ENCODE measurements around the gene UVRAG.

UVRAG gene

DNA sequence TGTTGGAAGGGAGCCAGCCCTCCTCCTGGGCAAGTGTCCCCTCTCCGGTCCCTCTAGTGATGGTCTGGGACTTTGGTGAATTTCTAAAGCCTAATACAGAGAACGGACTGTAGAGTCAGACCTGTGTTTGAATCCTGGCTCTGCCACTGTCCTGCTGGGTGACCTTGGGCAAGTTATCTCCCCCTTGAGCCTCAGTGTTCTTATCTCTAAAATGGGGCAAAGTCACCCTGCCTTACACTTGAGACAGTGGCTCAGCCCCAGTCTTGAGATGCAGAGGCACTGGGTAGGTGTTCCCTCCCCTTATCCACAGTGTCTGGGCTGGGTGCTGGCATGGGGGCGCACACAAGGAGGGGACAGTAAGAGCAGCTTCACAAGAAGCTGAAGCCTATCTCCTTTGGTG lies 25.5 kb upstream of the UVRAG start:
- in situ Hi-C loops (cut with MboI; ENCODE audit: low sequenced_read_pairs, unreplicated experiment): no loop called here
- TF ChIP-seq, protein P1, sequence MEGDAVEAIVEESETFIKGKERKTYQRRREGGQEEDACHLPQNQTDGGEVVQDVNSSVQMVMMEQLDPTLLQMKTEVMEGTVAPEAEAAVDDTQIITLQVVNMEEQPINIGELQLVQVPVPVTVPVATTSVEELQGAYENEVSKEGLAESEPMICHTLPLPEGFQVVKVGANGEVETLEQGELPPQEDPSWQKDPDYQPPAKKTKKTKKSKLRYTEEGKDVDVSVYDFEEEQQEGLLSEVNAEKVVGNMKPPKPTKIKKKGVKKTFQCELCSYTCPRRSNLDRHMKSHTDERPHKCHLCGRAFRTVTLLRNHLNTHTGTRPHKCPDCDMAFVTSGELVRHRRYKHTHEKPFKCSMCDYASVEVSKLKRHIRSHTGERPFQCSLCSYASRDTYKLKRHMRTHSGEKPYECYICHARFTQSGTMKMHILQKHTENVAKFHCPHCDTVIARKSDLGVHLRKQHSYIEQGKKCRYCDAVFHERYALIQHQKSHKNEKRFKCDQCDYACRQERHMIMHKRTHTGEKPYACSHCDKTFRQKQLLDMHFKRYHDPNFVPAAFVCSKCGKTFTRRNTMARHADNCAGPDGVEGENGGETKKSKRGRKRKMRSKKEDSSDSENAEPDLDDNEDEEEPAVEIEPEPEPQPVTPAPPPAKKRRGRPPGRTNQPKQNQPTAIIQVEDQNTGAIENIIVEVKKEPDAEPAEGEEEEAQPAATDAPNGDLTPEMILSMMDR (IDR thresholded peaks at IDR 0.05; ENCODE audit: borderline replicate concordance, control extremely low read depth, extremely low read depth, insufficient read depth, missing control alignments): no peak
- no peak for DNase-seq (ENCODE audit: low spot score)

DNA sequence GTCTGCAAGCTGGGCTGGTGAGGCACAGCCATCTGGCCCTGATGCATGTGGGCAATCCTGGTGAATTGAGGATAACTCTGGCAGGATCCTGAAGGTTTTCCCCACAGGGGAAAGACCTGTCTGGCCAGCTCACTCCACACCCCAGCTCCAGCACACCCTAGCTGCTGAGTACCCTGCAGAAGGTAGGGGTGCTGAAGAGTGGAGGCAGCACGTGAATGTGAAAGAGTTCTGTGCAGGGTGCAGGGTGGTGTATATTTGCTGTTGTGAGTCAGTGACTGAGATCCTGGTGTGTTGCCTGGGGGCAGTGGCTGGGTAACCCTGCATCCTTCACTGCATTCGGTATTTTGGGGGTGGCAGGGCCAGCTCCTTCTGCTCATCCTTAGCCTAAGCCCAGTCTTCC lies 24.0 kb upstream of the UVRAG start:
- in situ Hi-C loops (cut with MboI; ENCODE audit: low sequenced_read_pairs, unreplicated experiment): no loop called here
- DNase-seq (ENCODE audit: low spot score): no peak
- TF ChIP-seq, protein P1 (IDR thresholded peaks at IDR 0.05; ENCODE audit: borderline replicate concordance, control extremely low read depth, extremely low read depth, insufficient read depth, missing control alignments): no peak

DNA sequence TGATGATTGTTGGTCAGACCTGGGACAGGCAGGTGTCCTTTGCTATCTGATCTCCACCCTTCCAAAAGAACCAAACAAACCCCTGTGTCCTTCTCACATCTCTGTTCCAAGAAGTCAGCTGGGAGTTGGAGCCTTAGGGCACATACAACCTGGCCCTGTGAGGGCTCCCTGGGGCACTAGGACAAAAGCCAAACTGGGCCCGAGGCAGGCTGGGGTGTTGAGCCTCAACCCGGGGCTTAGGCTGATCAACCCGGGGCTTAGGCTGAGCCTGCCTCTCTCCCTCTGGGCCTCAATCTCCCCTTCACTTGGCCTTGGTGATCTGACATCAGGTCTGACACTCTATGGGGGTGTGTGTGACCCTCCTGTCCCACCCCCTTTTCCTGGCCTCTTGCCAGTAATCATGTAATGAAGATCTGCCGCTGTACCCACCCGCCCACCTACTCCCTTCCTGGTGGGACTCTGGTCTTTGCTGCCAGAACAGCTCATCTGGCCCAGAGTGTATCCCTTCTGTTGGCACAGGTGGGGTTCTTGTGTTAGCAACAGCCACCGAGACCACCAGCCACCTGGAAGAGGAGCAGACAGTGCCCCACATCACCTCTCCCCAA lies 22.8 kb upstream of the UVRAG start:
- DNase-seq (ENCODE audit: low spot score): no peak
- in situ Hi-C loops (cut with MboI; ENCODE audit: low sequenced_read_pairs, unreplicated experiment): no loop called here
- TF ChIP-seq, protein P1 (IDR thresholded peaks at IDR 0.05; ENCODE audit: borderline replicate concordance, control extremely low read depth, extremely low read depth, insufficient read depth, missing control alignments): no peak

DNA sequence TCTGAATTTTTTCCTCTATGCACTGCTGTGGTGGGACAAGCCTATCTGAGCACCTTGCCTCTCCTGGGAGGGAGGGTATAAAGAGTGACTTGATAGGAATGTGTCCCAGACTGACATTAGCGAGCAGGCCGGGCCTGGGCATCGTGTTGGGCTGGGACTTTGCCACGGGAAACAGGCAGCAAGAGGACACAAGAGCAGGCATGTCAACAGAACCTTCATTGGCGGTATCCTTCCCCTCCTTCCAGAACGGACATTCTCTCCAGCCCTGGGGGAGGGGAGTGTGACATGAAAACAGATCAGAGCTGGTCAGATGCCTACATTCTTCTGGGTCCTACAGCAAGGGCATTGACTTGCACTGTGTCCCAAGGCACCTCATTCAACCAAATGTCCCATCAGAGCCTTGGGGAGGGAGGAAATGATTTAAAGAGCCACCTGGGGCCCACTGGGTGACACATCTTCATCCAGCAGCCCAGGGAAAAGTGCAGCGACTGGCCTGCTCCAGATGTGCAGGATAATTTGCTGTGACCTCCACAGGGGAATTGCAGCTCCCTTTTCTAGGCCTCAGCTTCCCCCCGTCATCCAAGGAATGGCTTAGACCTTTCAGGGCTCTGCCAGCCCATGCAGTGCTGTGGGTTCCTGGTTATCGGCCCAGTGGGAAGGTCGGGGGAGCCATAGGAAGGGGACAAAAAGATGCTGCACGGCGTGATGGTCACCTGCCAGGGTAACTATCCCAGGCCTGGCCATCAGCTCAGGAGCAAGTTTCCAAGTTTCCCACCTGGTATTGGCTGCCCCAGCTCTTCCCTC lies 21.8 kb upstream of the UVRAG start:
- in situ Hi-C loops (cut with MboI; ENCODE audit: low sequenced_read_pairs, unreplicated experiment): no loop called here
- TF ChIP-seq, protein P1 (IDR thresholded peaks at IDR 0.05; ENCODE audit: borderline replicate concordance, control extremely low read depth, extremely low read depth, insufficient read depth, missing control alignments): no peak
- DNase-seq (ENCODE audit: low spot score): no peak

DNA sequence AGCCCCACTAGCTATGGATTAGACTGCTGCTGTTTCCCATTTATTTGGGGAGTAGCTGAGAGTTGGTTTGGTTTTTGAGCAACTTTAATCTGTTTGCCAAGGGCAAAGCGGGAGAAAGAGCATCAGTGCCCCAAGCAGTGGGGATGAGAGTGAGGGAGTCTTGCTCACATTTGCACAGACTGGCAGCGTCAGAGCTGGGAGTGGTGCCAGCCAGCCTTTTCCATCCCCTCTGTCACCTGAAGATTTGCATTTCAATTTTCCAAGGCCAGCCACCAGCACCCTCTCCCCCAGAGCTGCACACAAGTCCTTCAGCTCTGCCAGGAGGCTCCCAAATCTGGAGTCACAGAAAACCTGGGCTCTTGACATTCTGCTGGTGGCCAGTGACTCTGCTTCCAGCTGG lies 21.0 kb upstream of the UVRAG start:
- TF ChIP-seq, protein P1 (IDR thresholded peaks at IDR 0.05; ENCODE audit: borderline replicate concordance, control extremely low read depth, extremely low read depth, insufficient read depth, missing control alignments): no peak
- DNase-seq (ENCODE audit: low spot score): no peak
- in situ Hi-C loops (cut with MboI; ENCODE audit: low sequenced_read_pairs, unreplicated experiment): no loop called here

DNA sequence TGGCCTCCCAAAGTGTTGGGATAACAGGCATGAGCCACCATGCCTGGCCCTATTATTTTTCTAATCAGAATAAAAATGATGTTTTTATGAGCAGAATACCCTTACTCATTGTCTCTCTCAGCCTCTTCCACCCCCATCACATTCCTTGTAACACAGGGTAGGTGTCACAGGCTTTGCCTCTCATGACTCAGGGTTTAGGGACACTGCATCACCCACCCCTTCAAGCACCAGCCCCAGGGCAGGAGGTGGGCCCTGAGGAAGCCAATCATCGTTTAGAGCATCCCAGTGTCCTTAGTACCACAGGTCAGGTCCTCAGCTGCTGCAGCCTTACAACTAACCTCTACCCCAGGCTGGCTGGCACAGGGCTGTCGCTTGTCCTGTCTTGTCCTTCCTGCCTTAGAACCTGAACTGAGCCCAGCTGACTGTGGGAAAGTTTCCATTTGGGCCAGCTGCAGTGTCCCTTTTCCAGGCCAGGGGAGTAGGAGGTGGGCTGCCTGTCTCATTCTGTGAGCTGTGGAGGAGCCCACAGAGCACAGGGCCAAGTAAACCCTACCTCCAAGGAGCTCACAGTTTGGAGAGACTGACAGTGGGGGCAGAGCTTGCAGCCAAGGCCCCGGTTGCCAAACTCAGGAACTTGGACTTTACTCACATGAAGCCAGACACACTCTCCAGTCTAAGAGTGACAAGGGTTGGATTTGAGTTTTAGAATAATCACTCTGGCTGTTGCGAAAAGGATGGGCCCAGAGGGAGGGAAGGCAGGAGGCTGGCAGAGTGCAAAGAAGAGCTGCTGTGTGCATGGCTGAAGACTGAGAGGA lies 19.5 kb upstream of the UVRAG start:
- DNase-seq (ENCODE audit: low spot score): no peak
- TF ChIP-seq, protein P1 (IDR thresholded peaks at IDR 0.05; ENCODE audit: borderline replicate concordance, control extremely low read depth, extremely low read depth, insufficient read depth, missing control alignments): no peak
- in situ Hi-C loops (cut with MboI; ENCODE audit: low sequenced_read_pairs, unreplicated experiment): no loop called here
